Measurements from ENCODE around the gene SRSF1.

- TF ChIP-seq CTCF (IDR thresholded peaks at IDR 0.05), result no peak
- TF ChIP-seq EP300 (IDR thresholded peaks at IDR 0.05), result no peak
- TF ChIP-seq POLR2A (IDR thresholded peaks at IDR 0.05), result no peak
Observed at GRCh38 chr17:57993471-57994365, 13.3 kb downstream of the SRSF1 start.

All from ovary (tissue), 3 donors.